HEK293T (cell line): ENCODE data around the gene TMPRSS2.

Experiments used
- CTCF ChIA-PET: fragments of 350-600 bp; formaldehyde crosslinking; extraction: SDS; loops from one replicate; lab custom pipeline; 2021; ENCODE audit warnings: antibody characterized with exemption, inconsistent platforms; lab: Yijun Ruan, JAX
- POLR2A ChIA-PET: fragments of 350-600 bp; formaldehyde crosslinking; extraction: SDS; loops from one replicate; lab custom pipeline; 2020; ENCODE audit warnings: antibody characterized with exemption, inconsistent platforms; lab: Yijun Ruan, JAX
- DNase-seq: peaks from one replicate; pipeline ENCODE4 v3.0.0; 2012; ENCODE audit warnings: mixed read lengths; ENCODE audit errors: extremely low spot score
- ARNT ChIP-seq: fragments of 450-650 bp; IDR thresholded peaks from 2 replicates; pipeline ENCODE4 v1.6.1; 2017; ENCODE audit warnings: mild to moderate bottlenecking
- BHLHE40 ChIP-seq: fragments of 450-650 bp; IDR thresholded peaks from 2 replicates; pipeline ENCODE4 v1.6.1; 2016; ENCODE audit warnings: mild to moderate bottlenecking, moderate library complexity, borderline replicate concordance
- CTBP1 ChIP-seq: fragments of 450-650 bp; IDR thresholded peaks from 2 replicates; pipeline ENCODE4 v1.6.1; 2016; ENCODE audit warnings: borderline replicate concordance
- ELF4 ChIP-seq: fragments of 450-650 bp; IDR thresholded peaks from 2 replicates; pipeline ENCODE4 v1.6.1; 2017; ENCODE audit warnings: antibody characterized with exemption
- FOXA1 ChIP-seq: fragments of 450-650 bp; IDR thresholded peaks from 2 replicates; pipeline ENCODE4 v1.6.1; 2016; ENCODE audit warnings: mild to moderate bottlenecking
- FOXK2 ChIP-seq: fragments of 450-650 bp; IDR thresholded peaks from 2 replicates; pipeline ENCODE4 v1.6.1; 2016; ENCODE audit warnings: mild to moderate bottlenecking
- FOXM1 ChIP-seq: fragments of 450-650 bp; IDR thresholded peaks from 2 replicates; pipeline ENCODE4 v1.6.1; 2017; ENCODE audit warnings: mild to moderate bottlenecking, borderline replicate concordance
- HDGF ChIP-seq: fragments of 450-650 bp; IDR thresholded peaks from 2 replicates; pipeline ENCODE4 v1.6.1; 2017; ENCODE audit warnings: antibody characterized with exemption, borderline replicate concordance
- L3MBTL2 ChIP-seq: fragments of 450-650 bp; conservative IDR thresholded peaks from 2 replicates; pipeline ENCODE4 v1.6.1; 2016; ENCODE audit warnings: mild to moderate bottlenecking
- LEF1 ChIP-seq: fragments of 450-650 bp; IDR thresholded peaks from 2 replicates; pipeline ENCODE4 v1.6.1; 2017; ENCODE audit warnings: mild to moderate bottlenecking, borderline replicate concordance
- NFRKB ChIP-seq: fragments of 450-650 bp; IDR thresholded peaks from 2 replicates; pipeline ENCODE4 v1.6.1; 2016; ENCODE audit warnings: mild to moderate bottlenecking, moderate library complexity
- PKNOX1 ChIP-seq: fragments of 450-650 bp; IDR thresholded peaks from 2 replicates; pipeline ENCODE4 v1.6.1; 2016
- SP1 ChIP-seq: fragments of 450-650 bp; IDR thresholded peaks from 2 replicates; pipeline ENCODE4 v1.6.1; 2017
- SUZ12 ChIP-seq: fragments of 450-650 bp; IDR thresholded peaks from 2 replicates; pipeline ENCODE4 v1.6.1; 2016; ENCODE audit warnings: mild to moderate bottlenecking
- TARDBP ChIP-seq: fragments of 450-650 bp; IDR thresholded peaks from 2 replicates; pipeline ENCODE4 v1.6.1; 2016
- ZNF384 ChIP-seq: fragments of 450-650 bp; IDR thresholded peaks from 2 replicates; pipeline ENCODE4 v1.6.1; 2016

Gene TMPRSS2

GRCh38 chr21:41478319-41479177, 29.4 kb downstream of the TMPRSS2 start:
- no peak for DNase-seq
- ChIA-PET POLR2A (no interaction called here), CTCF (no interaction called here)
- TF ChIP-seq ELF4 (no peak), ARNT (no peak), FOXK2 (no peak), SP1 (no peak), FOXM1 (no peak), LEF1 (no peak), ZNF384 (no peak), NFRKB (no peak), CTBP1 (no peak), L3MBTL2 (no peak), PKNOX1 (no peak), HDGF (no peak), TARDBP (no peak), FOXA1 (no peak), BHLHE40 (no peak), SUZ12 (no peak)

GRCh38 chr21:41477641-41478318, 30.2 kb downstream of the TMPRSS2 start:
- no peak for TF ChIP-seq L3MBTL2
- no peak for TF ChIP-seq LEF1
- no peak for TF ChIP-seq NFRKB
- TF ChIP-seq FOXK2 = no peak
- TF ChIP-seq CTBP1 = no peak
- no peak for TF ChIP-seq BHLHE40
- no peak for TF ChIP-seq SP1
- TF ChIP-seq SUZ12 = no peak
- no peak for TF ChIP-seq FOXA1
- no peak for TF ChIP-seq TARDBP
- CTCF ChIA-PET = no interaction called here
- no peak for DNase-seq
- POLR2A ChIA-PET = no interaction called here

- ChIA-PET POLR2A (no interaction called here), CTCF (no interaction called here)
- TF ChIP-seq ARNT = no peak
- no peak for TF ChIP-seq ELF4
- TF ChIP-seq L3MBTL2 = no peak
- TF ChIP-seq SP1 = no peak
- TF ChIP-seq PKNOX1 = no peak
- TF ChIP-seq FOXA1 = no peak
- no peak for TF ChIP-seq FOXK2
- no peak for TF ChIP-seq BHLHE40
- no peak for TF ChIP-seq HDGF
- TF ChIP-seq TARDBP = no peak
- TF ChIP-seq ZNF384 = no peak
- no peak for TF ChIP-seq NFRKB
- TF ChIP-seq SUZ12 = no peak
- TF ChIP-seq CTBP1 = no peak
- no peak for TF ChIP-seq LEF1
- TF ChIP-seq FOXM1 = no peak
- no peak for DNase-seq
These were observed 32.1 kb downstream of the TMPRSS2 start for GRCh38 chr21:41475714-41476420.

- ChIA-PET CTCF (no interaction called here), POLR2A (no interaction called here)
- DNase-seq = no peak
- TF ChIP-seq FOXM1 (no peak), ELF4 (no peak), PKNOX1 (no peak), FOXK2 (no peak), SP1 (no peak), NFRKB (no peak), FOXA1 (no peak), LEF1 (no peak), CTBP1 (no peak), TARDBP (no peak), ZNF384 (no peak), SUZ12 (no peak), L3MBTL2 (no peak), HDGF (no peak), ARNT (no peak)
These were observed 35.0 kb downstream of the TMPRSS2 start for GRCh38 chr21:41472753-41473548.

- TF ChIP-seq BHLHE40 = no peak
- no peak for TF ChIP-seq HDGF
- TF ChIP-seq LEF1 = no peak
- no peak for TF ChIP-seq NFRKB
- no peak for TF ChIP-seq TARDBP
- TF ChIP-seq ARNT = no peak
- no peak for TF ChIP-seq CTBP1
- no peak for TF ChIP-seq ELF4
- TF ChIP-seq PKNOX1 = no peak
- CTCF ChIA-PET = no interaction called here
- no peak for DNase-seq
- POLR2A ChIA-PET = no interaction called here
These were observed 37.9 kb downstream of the TMPRSS2 start for GRCh38 chr21:41470054-41470453.
